GM19240 (cell line): ENCODE measurements around the gene FCHSD1.

Source experiments
- DNase-seq: peaks from one replicate; pipeline ENCODE4 v3.0.0; 2011; ENCODE audit warnings: low spot score; ENCODE audit not compliant: insufficient read length

Gene FCHSD1

DNA sequence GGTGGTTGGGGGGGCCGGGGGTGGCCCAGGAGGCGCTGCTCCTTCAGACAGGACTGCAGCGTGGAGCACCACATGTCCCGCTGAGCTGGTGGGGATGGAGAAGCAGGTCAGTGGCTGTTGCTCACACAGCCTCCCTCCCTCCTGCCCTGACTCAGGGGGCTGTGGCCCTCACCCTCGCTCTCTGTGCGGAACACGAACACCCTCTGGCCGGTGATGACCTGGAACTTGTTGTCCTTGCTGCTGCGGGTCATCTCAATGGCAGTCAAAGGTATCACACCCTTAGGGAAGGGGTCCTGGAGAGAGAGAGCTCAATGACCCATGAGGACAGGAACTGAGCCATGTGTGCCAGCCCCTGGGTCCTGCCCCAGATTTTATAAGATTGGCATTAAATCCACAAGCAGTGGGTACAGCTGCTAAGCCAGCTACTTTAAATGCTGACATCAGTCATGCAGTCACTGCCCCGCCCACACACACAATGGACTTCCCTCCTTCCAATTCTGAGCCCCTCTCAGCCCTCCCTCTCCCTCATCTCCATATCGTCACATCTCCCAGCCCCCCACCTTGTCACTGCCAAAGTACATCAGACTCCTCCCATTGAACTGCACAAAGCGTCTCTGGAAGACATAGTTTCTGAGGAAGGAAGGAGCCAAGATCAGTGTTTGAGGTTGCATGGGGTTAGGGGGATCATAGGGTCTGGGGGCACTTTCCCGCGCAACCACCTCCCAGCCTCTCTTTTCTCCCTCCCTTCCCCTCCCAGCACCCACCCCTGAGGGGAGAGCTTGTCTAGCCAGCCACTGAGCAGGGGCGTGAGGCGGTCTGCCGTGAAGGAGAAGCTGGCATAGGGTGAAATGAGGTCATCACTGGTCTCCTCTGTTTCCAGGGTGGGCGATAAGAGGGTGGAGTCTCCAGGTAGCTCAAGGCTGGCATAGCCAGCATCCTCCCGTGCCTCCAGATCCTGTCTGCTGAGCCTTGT lies 21.9 kb upstream of the FCHSD1 start:
- no peak for DNase-seq

DNA sequence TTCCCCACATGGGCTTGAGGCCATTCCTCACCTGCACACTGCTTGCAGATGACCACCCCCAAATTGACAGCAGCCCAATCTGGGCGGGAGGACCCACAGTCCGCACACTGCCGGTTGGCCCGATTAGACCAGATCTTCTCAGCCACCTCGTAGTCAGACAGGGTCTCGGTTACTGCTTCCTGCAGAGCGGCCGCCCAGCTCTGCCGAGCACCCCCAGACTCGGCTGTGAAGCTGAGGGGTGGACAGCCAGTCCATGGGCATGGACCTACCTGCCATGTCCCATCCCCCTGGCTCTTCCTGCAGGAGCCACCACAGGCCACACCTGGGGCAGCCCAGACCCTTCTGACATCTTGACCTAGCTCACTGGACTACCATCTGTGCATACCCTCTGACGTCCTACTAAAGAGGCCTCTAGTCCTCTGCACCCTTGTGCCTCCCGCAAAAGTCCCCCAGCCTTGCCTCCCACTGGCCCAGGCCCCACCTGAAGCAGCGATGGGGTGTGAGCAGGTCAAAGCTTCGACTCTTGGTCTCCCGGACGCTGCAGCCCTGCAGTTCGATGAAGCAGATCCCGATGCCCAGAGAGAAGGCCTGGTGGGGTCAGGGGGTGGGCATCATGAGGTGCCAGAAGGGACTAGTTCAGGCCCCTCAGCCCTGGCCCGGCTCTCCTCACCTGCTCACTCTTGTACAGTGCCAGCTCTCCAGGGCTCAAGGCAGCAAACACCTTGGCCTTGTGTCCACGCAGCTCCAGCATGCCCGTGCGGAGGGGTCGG lies 21.0 kb upstream of the FCHSD1 start:
- DNase-seq, result no peak

DNA sequence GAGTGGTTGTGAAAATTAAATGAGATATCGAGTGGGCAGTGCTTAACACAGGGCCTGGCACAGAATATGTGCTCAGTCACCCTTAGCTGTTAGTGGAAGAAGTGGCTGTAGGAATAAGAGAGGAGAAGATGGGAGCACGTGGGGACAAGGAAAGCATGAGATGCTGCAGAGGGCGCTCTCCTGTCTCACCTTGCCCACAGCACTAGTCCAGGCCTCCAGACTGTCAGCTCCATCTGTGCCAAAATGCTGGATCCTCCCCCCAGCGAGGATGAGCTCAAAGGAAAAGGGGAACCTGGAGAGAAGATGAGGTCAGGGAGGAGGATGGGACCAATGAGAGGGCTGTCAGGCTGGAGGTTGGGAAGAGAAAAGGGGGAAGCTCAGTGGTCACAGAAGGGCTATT lies 18.3 kb upstream of the FCHSD1 start:
- DNase-seq, result no peak

DNA sequence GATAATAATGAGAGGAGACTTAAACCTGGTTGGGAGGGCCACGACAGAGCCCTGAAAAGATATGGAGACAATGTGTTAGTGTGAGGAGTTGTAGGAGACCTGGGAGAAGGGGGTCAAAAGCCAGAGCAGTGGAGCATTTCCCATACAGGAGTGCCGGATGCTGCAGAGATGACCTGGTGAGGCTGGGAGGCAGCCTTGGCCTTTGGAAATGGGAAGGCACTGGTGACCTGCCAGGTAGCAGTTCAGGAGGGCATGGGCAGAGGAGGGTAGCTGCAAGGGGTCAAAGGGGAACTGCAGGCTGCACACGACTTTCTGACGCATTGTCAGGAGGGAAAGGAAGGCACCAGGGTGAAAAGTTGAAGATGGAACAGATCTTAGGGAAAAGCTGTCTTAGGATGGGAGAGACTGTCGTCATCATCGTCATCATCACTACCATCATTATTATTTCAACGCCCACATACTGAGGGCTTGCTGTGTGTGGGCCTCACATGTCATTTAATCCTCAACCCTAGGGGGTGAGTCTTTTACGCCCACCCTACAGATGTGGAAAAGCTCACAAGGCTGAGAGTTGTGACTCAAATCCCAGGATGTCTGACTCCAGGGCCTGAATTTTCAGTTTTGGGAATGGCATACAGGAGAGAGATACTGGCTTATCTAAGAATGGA lies 17.5 kb upstream of the FCHSD1 start:
- no peak for DNase-seq

DNA sequence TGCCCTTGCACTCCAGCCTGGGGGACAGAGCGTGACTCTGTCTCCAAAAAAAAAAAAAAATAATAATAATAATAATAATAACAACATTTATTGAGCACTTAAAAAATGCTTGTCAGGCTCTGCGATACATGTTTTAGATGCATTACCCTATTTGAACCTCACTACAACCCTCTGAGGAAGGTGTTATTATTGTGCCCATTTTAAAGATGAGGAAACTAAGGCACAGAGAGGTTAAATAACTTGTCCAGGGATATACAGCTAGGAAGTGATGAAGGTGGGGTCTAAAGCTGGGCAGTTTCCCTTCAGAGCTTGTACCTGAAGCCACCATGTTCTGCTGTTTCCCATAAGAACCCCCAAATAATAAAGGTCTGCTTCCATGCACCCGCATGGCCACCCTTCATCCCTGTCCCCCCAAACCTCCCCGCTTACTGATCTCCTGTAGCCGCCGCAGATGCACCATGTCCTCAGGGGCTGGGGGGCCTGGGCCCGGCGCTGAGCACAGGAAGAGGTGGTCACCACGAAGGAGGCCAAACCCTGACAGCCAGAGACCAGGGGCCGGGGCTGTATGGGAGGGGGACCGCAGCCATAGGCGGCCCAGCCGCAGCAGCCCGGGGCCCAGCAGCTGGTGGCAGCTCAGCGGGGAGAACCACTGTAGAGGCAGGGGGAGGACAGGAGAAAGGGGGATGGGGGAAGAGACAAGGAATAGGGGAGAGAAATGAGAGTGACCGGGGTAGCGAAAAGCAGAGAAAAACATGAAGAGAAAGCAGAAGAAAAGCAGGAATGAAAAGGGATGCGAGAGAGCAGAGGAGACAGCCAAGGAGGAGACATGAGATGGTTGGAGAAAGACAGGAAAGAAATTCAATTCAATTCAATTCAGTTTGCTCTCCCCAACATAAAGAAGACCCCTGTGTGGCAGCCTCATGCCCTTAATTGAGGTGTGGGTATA lies 15.1 kb upstream of the FCHSD1 start:
- DNase-seq, result no peak

DNA sequence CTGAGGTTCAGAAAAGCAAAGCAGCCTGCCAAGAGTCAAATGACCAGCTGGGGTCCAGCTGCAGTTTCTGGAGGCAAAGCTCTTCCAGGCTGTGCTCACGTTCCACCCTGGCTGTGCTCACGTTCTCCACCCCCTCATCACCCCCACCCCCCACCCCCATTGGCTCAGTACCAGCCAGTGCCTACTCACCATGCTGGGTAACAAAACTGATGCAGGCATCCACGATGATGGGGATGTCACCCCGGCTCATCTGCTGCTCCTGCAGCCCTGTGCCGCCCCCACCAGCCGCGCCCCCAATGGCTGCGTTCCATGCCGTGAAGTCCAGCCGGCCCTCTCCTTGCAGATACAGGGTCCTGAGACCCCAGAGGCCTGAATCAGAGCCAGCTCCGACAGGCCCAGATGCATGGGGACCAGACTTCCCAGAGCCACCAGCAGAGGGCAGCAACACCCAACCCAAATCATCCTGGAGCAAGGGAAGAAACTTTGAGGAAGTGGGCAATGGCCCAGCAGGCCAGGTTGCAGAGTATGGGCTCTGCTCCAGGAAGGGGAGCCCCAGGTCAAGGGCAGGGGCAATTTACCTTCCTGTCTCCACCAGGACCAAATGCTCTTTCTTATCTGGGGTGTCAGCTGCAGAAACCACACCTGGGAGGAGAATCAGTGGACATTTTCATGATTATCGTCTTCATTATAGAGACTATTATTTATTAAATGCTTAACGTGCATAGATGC lies 13.7 kb upstream of the FCHSD1 start:
- peak; percentile 84 for DNase-seq

DNA sequence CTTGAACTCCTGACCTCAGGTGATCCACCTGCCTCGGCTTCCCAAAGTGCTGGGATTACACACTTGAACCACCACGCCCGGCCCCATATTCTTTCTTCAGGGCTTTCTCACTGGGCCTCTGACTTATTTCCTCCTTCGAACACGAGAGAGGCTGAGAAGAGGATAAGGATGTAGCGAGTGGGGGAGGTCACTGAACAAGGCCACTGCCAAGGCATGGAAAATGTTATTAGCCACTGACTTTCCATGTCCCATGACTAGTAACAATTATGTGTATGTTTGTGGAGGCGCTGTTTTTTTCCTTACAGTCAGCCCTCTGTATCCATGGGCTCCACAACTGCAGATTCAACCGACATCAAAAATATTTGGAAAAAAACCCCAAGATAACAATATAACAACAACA lies 12.3 kb upstream of the FCHSD1 start:
- no peak for DNase-seq

DNA sequence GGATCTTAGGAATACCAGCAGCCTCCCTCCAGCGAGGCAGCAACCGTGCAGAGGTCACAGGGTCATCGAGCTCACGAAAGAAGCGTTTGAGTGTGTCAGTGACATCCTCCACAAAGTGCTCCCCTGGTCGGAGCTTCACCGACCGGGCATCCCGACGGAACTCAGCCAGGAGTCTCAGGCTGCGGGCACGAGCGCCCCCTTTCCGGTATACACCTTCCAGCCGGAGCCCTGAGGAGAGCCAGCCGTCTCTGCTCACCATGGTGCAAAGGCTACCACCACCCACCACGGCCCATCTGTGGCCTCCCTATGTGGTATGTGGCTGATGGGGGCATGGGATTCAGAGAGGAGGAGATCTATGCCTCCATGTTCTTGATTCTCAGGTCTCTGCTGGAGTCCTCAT lies 10.8 kb upstream of the FCHSD1 start:
- no peak for DNase-seq

DNA sequence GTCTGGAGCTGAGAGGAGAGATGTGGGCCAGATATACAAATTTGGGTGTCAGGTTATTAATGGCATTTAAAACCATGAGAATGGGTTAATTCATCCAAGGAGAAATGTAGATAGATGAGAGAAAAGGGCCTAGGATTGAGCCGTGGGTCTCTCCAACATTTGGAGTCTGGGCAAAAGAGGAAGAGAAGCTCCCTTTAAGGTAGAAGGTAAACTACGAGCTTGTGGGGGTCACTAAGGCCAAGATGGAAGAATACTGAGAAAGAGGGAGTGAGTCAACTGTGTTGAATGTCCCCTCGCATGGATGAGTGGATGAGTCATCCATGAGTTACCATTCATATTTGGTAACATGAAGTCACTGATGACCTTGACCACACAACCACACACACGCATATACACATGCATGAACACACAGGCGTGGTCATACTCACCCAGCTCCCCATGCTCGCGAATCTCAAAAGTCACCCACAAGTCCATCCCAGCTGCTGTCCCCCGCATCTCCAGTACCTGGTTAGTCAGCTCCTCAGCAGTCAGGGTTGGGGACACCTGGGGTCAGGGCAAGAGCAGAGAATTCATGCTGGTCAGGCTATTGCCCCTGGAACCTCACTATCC lies 6.8 kb upstream of the FCHSD1 start:
- no peak for DNase-seq

DNA sequence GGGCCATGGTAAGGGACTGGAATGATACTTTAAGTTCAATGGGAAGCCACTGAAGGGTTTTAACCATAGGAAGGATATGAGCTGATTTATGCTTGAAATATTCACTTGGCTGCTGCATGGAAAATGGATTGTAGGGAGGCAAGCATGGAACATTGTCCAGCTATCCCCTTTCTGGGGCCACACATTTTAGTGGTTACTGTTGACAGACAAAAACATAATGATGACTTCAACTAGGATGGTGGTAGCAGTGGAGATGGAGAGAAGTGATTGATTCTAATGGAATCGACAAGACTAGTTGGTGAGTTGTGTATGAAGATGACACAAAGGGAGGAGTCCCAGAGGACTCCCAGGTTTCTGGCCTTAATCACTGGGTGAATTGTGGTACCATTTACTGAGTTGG lies 6.2 kb upstream of the FCHSD1 start:
- DNase-seq, result no peak

DNA sequence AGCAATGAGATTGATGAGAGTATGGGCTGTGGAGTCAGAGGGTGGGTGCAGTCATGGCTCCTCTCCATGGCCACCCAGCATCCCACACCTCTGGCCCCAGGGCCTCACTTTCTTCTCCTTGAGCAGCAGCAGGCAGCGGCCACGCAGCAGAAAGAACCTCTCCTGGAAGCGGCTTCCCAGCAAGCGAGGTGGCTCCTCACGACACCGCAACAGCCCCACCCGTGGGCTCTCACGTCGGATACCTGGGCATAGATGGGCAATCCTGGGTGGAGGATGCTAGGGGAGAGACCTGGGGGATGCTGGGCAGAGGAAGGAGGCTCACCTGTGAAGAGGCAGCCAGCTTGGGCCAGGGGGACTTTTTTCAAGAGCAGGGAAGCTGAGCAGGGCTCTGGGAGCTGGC lies 5.2 kb upstream of the FCHSD1 start:
- no peak for DNase-seq

DNA sequence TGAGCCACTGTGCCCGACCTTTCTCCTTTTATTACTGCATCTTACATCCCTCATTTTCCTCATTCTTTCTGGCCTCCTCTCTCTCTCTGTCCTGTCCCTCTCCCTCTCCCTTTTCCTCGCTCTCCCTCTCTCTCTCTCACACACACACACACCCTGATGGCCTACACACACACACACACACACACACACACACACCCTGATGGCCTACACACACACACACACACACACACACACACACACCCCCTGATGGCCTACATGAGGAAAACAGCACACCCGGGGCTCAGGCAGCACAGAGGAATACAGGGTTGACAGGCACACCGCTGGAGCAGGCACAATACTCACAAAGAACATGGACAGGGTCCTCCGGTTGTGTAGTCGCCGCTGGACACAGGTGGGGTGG lies 3.8 kb upstream of the FCHSD1 start:
- DNase-seq, result no peak

DNA sequence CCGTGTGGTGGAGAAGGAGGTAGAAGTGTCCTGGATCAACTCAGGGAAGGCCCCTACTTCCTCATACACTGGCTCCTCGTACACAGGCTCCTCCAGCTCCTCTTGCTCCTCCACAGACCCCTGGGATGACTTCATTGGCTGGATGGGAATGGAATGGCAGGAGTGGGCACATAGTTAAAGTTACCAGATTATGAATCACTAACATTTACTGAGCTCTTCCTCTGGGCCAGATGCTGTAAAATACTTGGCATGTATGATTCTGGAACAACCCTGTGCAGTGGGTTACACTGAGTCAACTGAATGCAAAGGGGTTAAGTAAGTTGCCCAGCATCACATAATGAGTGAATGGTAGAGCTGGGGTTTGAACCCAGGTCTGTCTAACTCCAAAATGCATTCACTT lies 3.1 kb upstream of the FCHSD1 start:
- DNase-seq, result no peak

DNA sequence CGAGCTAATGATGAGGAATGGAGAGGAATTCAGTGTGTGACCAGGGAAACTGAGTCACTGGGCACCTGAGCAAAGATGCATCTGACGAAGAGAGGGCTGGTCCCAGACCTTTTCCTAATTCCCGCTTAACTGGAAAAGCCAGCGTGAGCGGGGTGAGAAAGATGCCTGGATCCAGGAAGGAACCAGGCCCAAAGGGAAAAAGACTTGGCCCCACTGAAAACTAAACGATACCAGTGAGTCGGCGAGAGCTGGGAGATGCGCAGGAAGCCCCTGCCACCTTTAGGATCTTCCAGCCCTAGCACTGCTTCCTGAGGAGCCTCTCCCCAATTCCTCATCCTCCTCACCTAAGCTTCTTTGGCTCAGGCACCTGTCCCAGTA lies 499 bp upstream of the FCHSD1 start:
- DNase-seq, result no peak

DNA sequence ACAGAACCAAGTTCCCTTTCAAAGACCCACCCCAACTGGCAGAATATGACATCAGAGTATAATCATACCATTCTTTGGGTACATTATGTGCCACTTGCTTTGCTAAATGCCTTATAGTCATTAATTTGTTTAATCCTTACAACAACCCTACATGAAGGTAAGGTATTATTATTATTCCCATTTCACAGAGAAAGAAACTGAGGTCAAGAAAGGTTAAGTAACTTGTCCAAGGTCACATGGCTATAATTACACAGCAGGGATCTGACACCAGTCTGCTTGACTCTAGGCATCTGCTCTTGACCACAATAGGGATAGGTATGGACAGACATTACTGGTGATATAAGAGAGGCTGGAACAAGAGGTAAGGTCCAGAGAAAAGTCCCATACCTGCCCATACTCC lies 1.2 kb downstream of the FCHSD1 start:
- no peak for DNase-seq

DNA sequence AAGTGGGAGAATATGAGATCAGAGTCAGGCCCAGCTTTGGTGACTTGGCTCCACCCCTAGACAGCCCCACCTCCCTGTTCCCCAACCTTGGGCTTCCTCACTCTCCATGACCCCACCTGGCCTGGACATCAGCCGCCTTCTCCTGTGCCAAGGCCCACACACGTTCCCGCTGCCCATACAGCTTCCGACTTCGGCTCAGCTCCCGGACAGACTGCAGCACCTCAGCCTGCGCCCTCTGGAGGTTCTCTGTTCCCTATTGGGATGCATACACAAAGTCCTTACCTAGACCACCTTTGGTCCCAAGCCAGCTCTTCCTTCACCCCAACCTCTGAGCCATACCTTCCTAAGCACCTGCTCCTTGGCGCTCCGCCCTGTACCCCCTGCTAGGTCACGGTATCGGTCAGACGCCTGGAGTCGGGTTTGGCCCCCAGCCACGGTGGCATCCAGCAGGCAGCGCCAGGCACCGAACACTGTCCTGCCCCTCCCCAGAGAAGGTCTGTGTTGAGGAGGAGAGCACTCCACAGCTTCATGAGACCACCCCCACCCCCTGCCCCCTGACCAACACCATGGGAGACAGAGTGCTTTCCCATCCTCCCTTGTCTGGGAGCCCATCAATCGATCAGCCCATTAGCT lies 2.0 kb downstream of the FCHSD1 start:
- DNase-seq, result no peak

DNA sequence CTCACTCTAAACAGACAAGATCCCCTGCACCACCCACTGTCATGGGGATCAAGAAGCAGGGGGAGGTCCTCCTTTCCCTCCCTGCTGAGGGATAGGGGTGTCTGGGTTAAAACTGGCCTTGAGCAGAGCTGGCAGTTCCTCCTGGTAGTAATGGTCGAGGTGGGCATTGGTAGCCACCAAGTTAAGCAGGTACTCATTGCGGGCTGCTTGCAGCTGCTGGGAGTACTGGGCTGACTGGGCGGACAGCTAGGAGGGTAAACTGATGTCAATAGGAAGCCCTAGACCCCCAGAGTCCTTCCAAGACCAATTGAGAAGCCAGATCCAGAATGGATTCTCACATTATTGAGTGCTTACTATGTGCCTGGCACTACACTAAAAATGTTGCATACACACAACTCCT lies 3.4 kb downstream of the FCHSD1 start:
- no peak for DNase-seq

DNA sequence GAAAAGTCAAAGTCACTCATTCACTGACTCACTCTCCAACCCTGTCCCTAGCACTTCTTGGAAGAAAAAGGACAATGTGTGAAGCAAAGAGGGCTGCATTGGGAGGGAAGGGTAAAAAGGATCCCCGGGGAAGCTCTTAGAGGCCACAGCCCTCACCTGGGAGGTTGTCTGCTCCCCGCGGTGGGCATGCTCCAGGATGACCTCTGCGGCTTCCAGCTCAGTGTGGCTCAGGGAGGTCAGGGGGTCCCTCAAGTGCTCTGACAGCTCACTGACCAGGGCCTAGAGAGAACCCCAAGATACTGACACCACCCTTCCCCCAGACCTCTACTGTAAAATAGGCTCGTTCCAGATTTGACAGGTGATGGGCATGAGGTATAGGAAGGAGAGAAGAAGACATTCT lies 4.0 kb downstream of the FCHSD1 start:
- no peak for DNase-seq

DNA sequence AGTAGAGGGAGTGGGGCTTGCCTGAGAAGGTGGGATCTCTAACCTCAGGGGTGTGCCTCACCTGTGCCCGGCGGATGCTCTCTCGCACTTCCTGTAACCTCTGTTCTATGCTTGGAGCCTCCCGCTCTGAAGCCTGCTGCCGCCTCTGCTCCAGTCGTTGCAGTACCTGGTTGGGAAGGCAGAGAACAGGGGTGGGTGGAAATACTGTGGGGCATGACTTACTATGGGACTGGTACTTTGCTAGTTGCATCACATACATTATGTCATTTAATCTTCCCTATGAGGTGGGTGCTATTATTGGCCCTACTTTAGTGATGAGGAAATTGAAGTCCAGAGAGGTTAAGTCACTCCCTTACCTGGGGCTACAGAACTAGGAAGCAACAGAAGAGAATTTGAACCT lies 5.2 kb downstream of the FCHSD1 start:
- no peak for DNase-seq
